Stimulated activated CD4-positive, alpha-beta T cell treated with anti-CD3 and anti-CD28 coated beads, TNF-alpha, amount 100 ng/mL, for 48 hours (primary cell): Measurements from ENCODE around the gene MFSD2A.
"Not testable (repeated sequence)": the region's sequence is repeated elsewhere in the genome, so short reads cannot be mapped to it uniquely, and the experiment has no call there.

ENCODE experiments used
- DNase-seq, 3 donors: peaks; one replicate each; pipeline ENCODE4 v3.0.0-alpha.2; 2020; ENCODE audit warnings: low read depth in 3 of 3

The MFSD2A gene

DNA sequence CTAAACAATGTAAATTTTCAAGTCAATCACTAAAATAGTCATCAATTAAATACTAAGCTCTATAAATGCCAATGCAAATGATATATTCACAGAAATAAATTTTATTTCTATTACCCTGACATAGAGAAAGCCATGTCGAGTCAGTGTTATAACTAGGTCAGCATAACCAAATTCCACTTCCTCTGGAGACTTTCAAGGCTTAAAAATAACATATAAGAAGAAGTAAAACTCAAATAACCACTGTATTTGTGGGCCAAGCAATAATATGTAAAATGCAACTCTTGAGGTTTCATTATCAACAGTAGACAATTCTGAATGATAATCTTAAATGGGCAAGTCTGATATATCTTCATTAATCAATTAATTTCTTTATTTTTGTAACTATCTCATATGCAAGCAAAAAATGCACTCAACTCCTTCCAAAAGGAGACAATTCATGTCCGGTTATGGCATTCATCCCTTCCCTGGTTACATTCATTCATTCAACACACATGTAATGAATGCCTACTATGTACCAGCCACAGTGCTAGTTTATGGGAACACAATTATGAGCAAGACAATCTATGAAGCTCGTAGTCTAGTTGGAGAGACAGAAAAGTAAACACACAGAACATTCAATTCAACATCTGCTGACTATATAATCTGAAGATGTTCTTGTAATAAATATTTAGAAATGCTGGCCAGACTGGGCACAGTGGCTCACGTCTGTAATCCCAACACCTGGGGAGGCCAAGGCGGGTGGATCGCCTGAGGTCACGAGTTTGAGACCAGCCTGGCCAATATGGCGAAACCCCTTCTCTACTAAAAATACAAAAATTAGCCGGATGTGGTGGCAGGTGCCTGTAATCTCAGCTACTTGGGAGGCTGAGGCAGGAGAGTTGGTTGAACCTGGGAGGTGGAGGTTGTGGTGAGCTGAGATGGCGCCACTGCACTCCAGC lies 48.5 kb downstream of the MFSD2A start:
- no peak for DNase-seq

DNA sequence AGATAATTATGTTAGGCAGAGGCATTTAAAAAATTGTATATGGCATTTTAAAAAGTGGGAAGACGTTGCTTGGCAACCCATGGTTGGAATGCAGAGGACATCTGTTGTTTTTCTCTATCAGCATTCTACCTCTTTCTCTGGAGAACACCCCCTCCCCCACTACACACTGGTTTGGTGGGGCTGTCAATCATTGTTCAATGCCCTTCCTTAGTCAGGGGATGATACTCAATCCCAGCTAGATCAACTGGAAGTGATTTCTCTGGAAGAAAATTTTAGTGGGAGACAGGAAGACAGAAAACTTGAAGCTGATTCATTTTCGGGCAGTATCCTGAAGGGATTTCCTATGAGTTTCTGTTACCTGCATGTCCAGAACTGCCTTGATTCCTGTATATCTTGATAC lies 49.9 kb downstream of the MFSD2A start:
- DNase-seq: no peak

DNA sequence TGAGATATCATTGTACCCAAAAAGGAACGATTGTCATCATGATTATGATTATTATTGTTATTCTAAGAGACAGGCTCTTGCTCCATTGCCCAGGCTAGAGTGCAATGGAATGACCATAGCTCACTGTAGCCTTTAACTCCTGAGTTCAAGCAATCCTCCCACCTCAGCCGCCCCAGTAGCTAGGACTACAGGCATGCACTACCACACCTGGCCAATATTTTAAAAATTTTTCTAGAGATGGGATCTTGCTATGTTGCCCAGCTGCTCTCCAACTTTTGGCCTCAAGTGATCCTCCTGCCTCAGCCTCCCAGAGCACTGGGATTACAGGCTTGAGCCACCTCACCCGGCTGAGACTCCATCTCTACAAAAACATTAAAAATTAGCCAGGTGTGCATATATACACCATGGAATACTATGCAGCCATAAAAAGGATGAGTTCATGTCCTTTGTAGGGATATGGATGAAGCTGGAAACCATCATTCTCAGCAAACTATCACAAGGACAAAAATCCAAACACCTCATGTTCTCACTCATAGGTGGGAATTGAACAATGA lies 52.6 kb downstream of the MFSD2A start:
- DNase-seq: not testable (repeated sequence)

DNA sequence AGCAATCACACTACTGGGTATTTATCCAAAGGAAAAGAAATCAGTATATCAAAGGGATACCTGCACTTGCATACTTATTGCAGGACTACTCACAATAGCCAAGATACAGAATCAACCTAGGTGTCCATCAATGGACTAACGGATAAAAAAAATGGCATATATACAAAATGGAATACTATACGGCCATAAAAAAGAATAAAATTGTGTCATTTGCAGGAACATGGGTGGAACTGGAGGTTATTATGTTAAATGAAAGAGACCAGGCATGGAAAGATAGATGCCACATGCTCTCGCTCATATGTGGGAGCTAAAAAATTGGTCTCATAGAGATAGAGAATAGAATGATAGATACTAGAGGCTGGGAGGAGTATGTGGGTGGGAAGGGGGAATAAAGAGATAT lies 56.3 kb downstream of the MFSD2A start:
- DNase-seq: no peak

DNA sequence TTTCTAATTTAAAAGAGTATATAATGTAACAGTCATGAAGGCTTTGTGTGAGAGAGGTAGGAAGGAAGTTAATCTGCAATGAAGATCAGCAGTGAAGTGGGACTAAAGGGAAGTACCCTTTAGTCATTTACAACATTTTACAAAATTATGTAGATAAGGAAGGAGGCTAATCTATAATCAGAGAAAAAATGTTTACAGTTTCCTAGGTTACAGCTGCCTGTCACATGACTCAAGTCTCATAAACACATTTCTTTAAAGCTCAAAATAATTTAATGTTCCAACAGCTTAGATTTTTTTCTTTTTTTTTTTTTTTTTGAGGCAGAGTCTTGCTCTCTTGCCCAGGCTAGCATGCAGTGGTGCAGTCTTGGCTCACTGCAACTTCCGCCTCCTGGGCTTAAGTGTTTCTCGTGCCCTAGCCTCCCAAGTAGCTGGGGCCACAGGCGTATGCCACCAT lies 59.3 kb downstream of the MFSD2A start:
- DNase-seq: no peak

DNA sequence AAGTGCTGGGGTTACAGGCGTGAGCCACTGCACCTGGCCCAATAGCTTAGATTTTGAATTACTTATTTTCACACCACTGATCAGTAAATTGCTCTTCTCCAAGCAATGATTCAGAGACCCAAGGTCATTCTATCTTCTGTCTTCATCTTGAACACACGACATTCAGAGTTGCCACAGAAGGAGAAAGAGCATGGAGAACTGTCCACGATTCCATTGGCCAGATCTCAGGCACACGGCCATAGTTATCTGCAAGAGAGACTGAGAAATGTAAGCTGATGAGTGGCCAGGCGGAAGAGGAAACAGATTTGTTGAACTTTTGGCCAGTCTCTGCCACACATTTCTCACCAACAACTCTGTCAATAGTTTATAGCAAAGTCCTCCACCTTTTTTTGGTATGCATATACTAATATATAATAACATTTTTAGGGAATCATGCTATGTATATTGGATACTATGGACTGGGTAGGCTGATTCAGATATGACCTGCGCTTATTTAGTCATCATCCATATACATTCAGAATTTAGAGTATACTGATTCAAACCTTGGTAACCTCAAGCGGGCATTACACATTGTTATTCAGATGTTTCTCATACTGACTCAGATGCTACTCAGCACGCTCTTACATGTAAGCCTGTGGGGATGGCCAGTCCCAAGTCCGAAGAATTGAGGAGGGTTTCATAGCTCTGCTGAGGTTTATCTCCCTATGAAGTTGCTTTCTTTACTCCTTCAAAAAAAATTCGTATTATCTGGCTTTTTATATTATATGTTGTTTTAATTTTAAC lies 60.1 kb downstream of the MFSD2A start:
- peak in 1 of 3 donors; percentile 13 for DNase-seq

DNA sequence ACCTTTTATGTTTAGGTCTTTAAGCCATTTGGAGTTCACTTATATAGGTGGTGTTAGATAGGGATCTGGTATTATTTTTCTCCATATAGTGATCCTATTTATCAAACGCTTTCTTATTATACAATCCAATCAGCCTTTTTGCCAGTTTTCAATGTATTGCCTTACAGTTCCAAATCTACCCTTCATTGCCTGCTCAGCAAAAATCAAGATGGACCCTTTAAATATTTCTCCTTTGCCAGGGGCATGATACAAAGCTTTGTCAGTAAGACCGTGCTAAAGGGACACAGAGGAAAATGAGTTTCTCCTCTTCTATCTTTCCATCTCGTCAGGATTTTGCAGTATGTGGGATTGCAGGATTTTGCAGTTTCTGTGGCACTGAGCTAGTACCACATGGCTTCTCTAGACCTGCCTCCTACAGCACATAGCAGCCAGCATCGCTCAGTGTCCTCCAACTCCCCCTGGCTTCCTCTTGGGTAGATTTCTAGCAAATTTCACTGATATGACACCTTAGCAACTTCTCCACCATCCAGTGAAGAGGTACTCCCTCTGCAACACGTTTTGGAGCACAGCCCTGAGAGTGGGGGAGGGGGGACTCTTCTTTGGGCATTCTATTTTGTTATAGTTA lies 63.1 kb downstream of the MFSD2A start:
- no peak for DNase-seq
